GM12891 (cell line): ENCODE data around the gene HS1BP3.

Source experiments
- POLR2A ChIP-seq: IDR thresholded peaks from 2 replicates; pipeline ENCODE4 v1.6.1; 2011; ENCODE audit warnings: low read depth, low read length, control low read depth
- POLR2AphosphoS5 ChIP-seq: IDR thresholded peaks from 2 replicates; pipeline ENCODE4 v1.6.1; 2011; ENCODE audit warnings: low read depth, low read length, control low read depth
- TAF1 ChIP-seq: IDR thresholded peaks from 2 replicates; pipeline ENCODE4 v1.6.1; 2011; ENCODE audit warnings: low read depth, low read length, control low read depth

- TF ChIP-seq POLR2A (no peak), POLR2AphosphoS5 (no peak), TAF1 (no peak)
Measured at GRCh38 chr2:20629581-20630171, 21.2 kb downstream of the HS1BP3 start.
